Large intestine (tissue), 3 donors: ENCODE data around the gene PROSER2. TPM values are rescaled to one million over a fixed set of nuclear protein-coding genes. Genes with fewer than 3 reads are reported as not detected.

Source experiments
- DNase-seq, 2 donors: peaks; one replicate each; pipeline versions ENCODE4 v3.0.0 to v3.0.0-alpha.2; 2013
- H3K27ac ChIP-seq: one replicate; pipeline ENCODE4 v1.5.1; 2013; ENCODE audit warnings: low read length
- H3K27me3 ChIP-seq: 2 replicates; pipeline ENCODE4 v1.6.1; 2013; ENCODE audit warnings: low read length; ENCODE audit not compliant: control insufficient read depth, insufficient read depth
- H3K36me3 ChIP-seq: 2 replicates; pipeline ENCODE4 v1.6.1; 2013; ENCODE audit warnings: low read length; ENCODE audit not compliant: control insufficient read depth, insufficient read depth
- H3K4me1 ChIP-seq: one replicate; pipeline ENCODE4 v1.6.1; 2013; ENCODE audit warnings: low read length; ENCODE audit not compliant: control insufficient read depth, insufficient read depth
- H3K4me3 ChIP-seq: one replicate; pipeline ENCODE4 v1.5.1; 2013; ENCODE audit warnings: low read length
- H3K9me3 ChIP-seq: one replicate; pipeline ENCODE4 v1.6.1; 2013; ENCODE audit warnings: mild to moderate bottlenecking, low read depth, low read length, moderate library complexity; ENCODE audit not compliant: control insufficient read depth
- WGBS: methylation state at CpG from one replicate; pipeline ENCODE4 v1.1.5; 2013; ENCODE audit warnings: low lambda C conversion rate; ENCODE audit not compliant: insufficient coverage; 5-methylcytosine and 5-hydroxymethylcytosine counted together
- polyA plus RNA-seq: library from polyadenylated mRNA; unstranded; fragments of 120-200 nt; gene quantifications from one replicate; pipeline ENCODE4 v1.2.1, GENCODE V29; 2013

PROSER2 gene
- polyA plus RNA-seq, 1 donor, result 6.7 TPM

- no peaks in the 10 kb centered on the region for H3K4me1 ChIP-seq
- H3K27ac ChIP-seq, result no peak overlapping the region
- WGBS, result no CpG with 5 or more reads among the region's 22 CpGs
Observed at GRCh38 chr10:11893749-11894278, 70.7 kb downstream of the PROSER2 start.

GRCh38 chr10:11894381-11895107 is 71.4 kb downstream of the PROSER2 start:
- no peaks in the 10 kb centered on the region for H3K9me3 ChIP-seq
- no peak overlapping the region for H3K4me3 ChIP-seq
- H3K27ac ChIP-seq, result no peak overlapping the region
- WGBS, result 89% methylated on average over 5 of the region's 47 CpGs
- no peaks in the 10 kb centered on the region for H3K36me3 ChIP-seq
- no peaks in the 10 kb centered on the region for H3K27me3 ChIP-seq
- no peaks in the 10 kb centered on the region for H3K4me1 ChIP-seq
- DNase-seq, result no peak

More at GRCh38 chr10:11893749-11894278, 70.7 kb downstream of the PROSER2 start:
- Histone ChIP-seq H3K9me3 (no peaks in the 10 kb centered on the region), H3K27me3 (no peaks in the 10 kb centered on the region), H3K4me3 (no peak overlapping the region), H3K36me3 (no peaks in the 10 kb centered on the region)
- no peak for DNase-seq

DNA sequence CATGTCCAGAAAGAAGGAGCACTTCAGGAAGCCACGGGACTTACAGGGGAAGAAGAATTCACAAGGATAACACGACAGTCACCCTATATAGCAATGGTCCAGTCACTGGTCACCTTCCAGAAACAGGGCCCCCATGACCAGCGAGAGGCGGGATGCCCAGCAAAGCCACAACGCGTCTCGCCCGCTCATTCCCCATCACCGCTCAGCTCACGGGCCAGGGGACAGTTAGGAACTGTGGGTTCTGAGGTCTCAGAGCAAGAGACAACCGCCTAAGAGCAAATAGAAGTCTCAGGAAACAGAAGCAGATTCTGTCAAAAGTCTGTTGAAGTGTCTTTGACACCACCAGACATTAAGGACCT is 71.9 kb downstream of the PROSER2 start:
- no CpG with 5 or more reads among the region's 11 CpGs for WGBS
- Histone ChIP-seq H3K27me3 (no peaks in the 10 kb centered on the region), H3K4me1 (no peaks in the 10 kb centered on the region), H3K36me3 (no peaks in the 10 kb centered on the region), H3K9me3 (no peaks in the 10 kb centered on the region), H3K27ac (no peak overlapping the region), H3K4me3 (no peak overlapping the region)
- no peak for DNase-seq

DNA sequence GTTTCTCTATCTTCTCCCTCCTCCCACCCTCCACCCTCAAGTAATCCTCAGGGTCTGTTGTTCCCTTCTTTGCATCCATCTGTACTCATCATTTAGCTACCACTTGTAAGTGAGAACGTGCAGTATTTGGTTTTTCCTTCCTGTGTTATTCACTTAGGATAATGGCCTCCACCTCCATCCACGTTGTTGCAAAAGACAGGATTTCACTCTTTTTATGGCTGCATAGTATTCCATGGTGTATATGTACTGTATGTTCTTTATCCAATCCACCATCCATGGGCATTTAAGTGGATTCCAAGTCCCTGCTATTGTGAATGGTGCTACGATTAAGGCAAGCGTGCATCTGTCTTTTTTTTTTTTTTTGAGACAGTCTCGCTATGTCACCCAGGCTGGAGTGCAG is 72.4 kb downstream of the PROSER2 start:
- no peaks in the 10 kb centered on the region for H3K36me3 ChIP-seq
- 80% methylated on average over 1 of the region's 5 CpGs for WGBS
- H3K4me3 ChIP-seq, result no peak overlapping the region
- DNase-seq, result no peak
- H3K9me3 ChIP-seq, result no peaks in the 10 kb centered on the region
- no peaks in the 10 kb centered on the region for H3K4me1 ChIP-seq
- H3K27ac ChIP-seq, result no peak overlapping the region
- no peaks in the 10 kb centered on the region for H3K27me3 ChIP-seq

- Histone ChIP-seq H3K36me3 (no peaks in the 10 kb centered on the region), H3K27me3 (no peaks in the 10 kb centered on the region), H3K27ac (no peak overlapping the region), H3K9me3 (no peaks in the 10 kb centered on the region), H3K4me1 (no peaks in the 10 kb centered on the region), H3K4me3 (no peak overlapping the region)
- 93% methylated on average over 3 of the region's 5 CpGs for WGBS
- no peak for DNase-seq
Observed at GRCh38 chr10:11896549-11897200, 73.5 kb downstream of the PROSER2 start.

- Histone ChIP-seq H3K9me3 (no peaks in the 10 kb centered on the region), H3K36me3 (no peaks in the 10 kb centered on the region), H3K27ac (no peak overlapping the region), H3K4me1 (no peaks in the 10 kb centered on the region), H3K27me3 (no peaks in the 10 kb centered on the region), H3K4me3 (no peak overlapping the region)
- DNase-seq, result no peak
- no CpG with 5 or more reads among the region's 3 CpGs for WGBS
Observed at GRCh38 chr10:11898033-11898371, 74.8 kb downstream of the PROSER2 start.

DNA sequence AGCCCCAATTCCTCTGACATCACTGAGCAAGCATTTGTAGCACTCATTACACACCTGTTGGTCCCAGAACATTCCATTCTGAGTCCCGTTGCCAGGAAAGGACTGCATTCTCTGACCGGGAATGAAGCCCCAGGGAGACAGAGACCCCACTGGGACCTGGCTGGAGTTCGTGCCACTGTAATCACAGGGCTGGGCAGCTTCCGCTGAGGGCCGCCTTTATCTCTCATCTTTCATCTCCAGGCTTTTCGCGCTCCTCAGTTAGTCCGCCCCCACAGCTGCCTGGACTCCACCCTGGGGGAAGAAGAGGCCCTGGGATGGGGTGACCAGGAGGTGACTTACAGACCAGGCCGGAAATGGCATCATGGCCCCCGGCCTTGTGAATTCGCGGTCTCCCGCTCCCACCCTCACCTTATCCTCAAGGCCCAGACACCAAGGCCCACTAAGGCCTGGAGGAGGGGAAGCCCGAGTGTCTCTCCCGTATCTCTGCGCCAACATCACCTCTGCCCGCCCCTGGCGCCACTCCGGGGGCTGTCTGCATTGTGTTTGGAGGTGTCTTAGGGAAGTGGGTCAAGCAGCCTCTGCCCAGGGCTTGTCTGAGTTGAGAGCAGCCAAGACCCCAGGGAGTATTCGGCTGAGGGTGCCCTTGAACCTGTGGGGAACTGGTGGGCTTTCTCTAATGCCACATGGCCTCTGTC is 75.4 kb downstream of the PROSER2 start:
- H3K9me3 ChIP-seq, result no peaks in the 10 kb centered on the region
- DNase-seq, result no peak
- H3K4me1 ChIP-seq, result no peaks in the 10 kb centered on the region
- no CpG with 5 or more reads among the region's 20 CpGs for WGBS
- no peaks in the 10 kb centered on the region for H3K36me3 ChIP-seq
- H3K27ac ChIP-seq, result no peak overlapping the region
- no peaks in the 10 kb centered on the region for H3K27me3 ChIP-seq
- no peak overlapping the region for H3K4me3 ChIP-seq

DNA sequence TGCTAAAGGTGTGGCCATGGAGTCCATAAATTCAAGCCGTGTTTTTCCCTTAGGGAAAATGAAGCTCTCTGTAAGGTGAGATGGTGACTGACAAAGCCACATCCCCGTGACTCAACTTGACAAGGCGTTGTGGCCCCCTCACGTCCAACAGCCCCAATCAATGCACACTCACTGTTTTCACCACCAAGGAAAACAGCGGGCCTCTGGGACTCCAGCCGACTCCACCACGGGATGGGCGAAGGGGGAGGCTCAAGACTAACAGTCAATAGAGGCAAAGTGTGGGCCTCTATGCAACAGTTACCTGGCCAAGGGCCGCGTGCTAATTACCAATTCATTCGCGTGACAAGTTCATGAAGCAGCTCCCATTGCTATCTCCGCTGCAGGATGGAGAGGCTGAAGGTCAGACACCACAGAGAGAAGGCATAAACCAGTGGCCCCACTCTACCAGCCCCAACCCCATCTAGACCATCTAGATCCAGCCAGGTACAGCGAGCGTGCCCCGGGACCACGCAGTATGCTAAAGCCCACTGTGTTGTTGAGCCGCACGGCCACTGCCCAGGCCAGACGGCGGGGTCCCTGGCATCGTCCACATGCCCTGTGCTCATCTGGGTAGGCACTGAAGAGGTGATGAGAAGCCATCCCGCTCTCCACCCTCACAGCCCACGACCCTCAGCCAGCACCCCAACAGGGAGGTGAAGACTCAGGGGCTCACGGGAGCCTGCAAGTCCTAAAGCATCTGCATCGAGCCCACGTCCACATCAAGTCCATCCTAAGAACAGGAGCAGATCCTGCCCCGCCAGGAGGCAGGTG is 76.1 kb downstream of the PROSER2 start:
- Histone ChIP-seq H3K4me3 (no peak overlapping the region), H3K4me1 (no peaks in the 10 kb centered on the region), H3K9me3 (no peaks in the 10 kb centered on the region), H3K27ac (no peak overlapping the region), H3K36me3 (no peaks in the 10 kb centered on the region), H3K27me3 (no peaks in the 10 kb centered on the region)
- DNase-seq, result no peak
- WGBS, result no CpG with 5 or more reads among the region's 28 CpGs

GRCh38 chr10:11901036-11901301 is 77.8 kb downstream of the PROSER2 start:
- Histone ChIP-seq H3K27ac (no peak overlapping the region), H3K36me3 (no peaks in the 10 kb centered on the region), H3K9me3 (no peaks in the 10 kb centered on the region), H3K4me3 (no peak overlapping the region), H3K27me3 (no peaks in the 10 kb centered on the region), H3K4me1 (no peaks in the 10 kb centered on the region)
- WGBS, result no CpG with 5 or more reads among the region's 6 CpGs
- DNase-seq, result no peak

DNA sequence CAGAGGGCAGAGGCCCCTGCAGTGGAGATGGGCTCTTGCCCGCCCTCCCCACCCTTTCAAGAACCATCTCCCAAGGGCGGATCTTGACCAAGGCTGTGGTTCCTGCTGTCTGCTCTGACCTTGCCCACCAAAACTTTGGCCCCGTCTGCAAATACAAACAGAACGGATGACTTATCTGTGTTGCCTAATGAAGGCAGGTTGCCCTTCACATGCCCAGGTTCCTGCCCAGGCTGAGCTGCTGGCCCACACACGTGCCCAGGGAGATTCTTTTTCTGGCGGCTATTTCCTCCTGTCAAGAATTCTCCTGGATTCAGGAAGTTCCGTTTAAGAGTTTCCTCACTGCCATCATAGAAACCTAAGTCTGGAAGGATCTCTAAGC is 78.3 kb downstream of the PROSER2 start:
- Histone ChIP-seq H3K4me3 (no peak overlapping the region), H3K9me3 (no peaks in the 10 kb centered on the region), H3K27me3 (no peaks in the 10 kb centered on the region), H3K36me3 (no peaks in the 10 kb centered on the region), H3K4me1 (no peaks in the 10 kb centered on the region), H3K27ac (no peak overlapping the region)
- 100% methylated on average over 1 of the region's 7 CpGs for WGBS
- no peak for DNase-seq
